DND-41 (cell line): ENCODE measurements around the gene PCDHGB2.
A peak's percentile ranks its signal among the peaks of the same experiment; 100 is the strongest.

Experiments
- ATAC-seq: fragments of 200-7000 bp; cut with Tn5 transposase; 3 replicates; pipeline ENCODE4 v1.9.1; 2021; ENCODE audit warnings: low read depth; ENCODE audit not compliant: insufficient read depth
- DNase-seq: peaks from one replicate; pipeline ENCODE4 v3.0.0-alpha.2; 2020
- H2AFZ ChIP-seq: 2 replicates; pipeline ENCODE4 v1.6.0; 2012; ENCODE audit warnings: low read depth, low read length
- H3K27ac ChIP-seq: 2 replicates; pipeline ENCODE4 v1.5.1; 2012; ENCODE audit warnings: low read length, inconsistent platforms
- H3K27me3 ChIP-seq: fragments of 200-600 bp; sonication (generic); 2 replicates; pipeline ENCODE4 v1.6.0; 2012; ENCODE audit warnings: low read length, mild to moderate bottlenecking, inconsistent platforms; ENCODE audit not compliant: insufficient read depth, poor library complexity
- H3K36me3 ChIP-seq: 2 replicates; pipeline ENCODE4 v1.5.1; 2012; ENCODE audit warnings: low read length, inconsistent platforms; ENCODE audit not compliant: insufficient read depth
- H3K4me1 ChIP-seq: 2 replicates; pipeline ENCODE4 v1.5.1; 2012; ENCODE audit warnings: mild to moderate bottlenecking, low read length; ENCODE audit not compliant: insufficient read depth
- H3K4me2 ChIP-seq: 2 replicates; pipeline ENCODE4 v1.6.0; 2012; ENCODE audit warnings: mild to moderate bottlenecking, moderate library complexity, low read length, inconsistent platforms; ENCODE audit not compliant: insufficient read depth
- H3K4me3 ChIP-seq, 2 experiments: fragments of 200-600 bp in 1 of 2; shearing (Covaris generic) in 1 of 2; 2 replicates each; pipeline ENCODE4 v1.5.1; 2012 to 2016; ENCODE audit warnings: inconsistent platforms in 2 of 2, low read length in 2 of 2, mild to moderate bottlenecking in 2 of 2, low read depth in 1 of 2, moderate library complexity in 1 of 2
- H3K79me2 ChIP-seq: 2 replicates; pipeline ENCODE4 v1.6.0; 2012; ENCODE audit warnings: low read length, inconsistent platforms; ENCODE audit not compliant: insufficient read depth
- H3K9ac ChIP-seq: 2 replicates; pipeline ENCODE4 v1.6.0; 2012; ENCODE audit warnings: low read depth, mild to moderate bottlenecking, inconsistent platforms, low read length, moderate library complexity
- H3K9me3 ChIP-seq: 2 replicates; pipeline ENCODE4 v1.5.1; 2012; ENCODE audit warnings: low read length, moderate library complexity, mild to moderate bottlenecking, inconsistent platforms; ENCODE audit not compliant: insufficient read depth, severe bottlenecking
- H4K20me1 ChIP-seq: 2 replicates; pipeline ENCODE4 v1.6.0; 2012; ENCODE audit warnings: low read length; ENCODE audit not compliant: insufficient read depth
- EZH2 ChIP-seq: IDR thresholded peaks from 3 replicates; pipeline ENCODE4 v1.6.1; 2012; ENCODE audit warnings: borderline replicate concordance, low read depth, mild to moderate bottlenecking, moderate library complexity, low read length, inconsistent platforms; ENCODE audit not compliant: severe bottlenecking
- TF ChIP-seq, protein P1 (sequence below): IDR thresholded peaks from 2 replicates; pipeline ENCODE4 v1.5.1; 2012; ENCODE audit warnings: borderline replicate concordance, low read length, moderate library complexity, mild to moderate bottlenecking; ENCODE audit not compliant: poor library complexity, severe bottlenecking; ENCODE audit errors: extremely low read depth

PCDHGB2 gene

GRCh38 chr5:141411575-141411974 is 51.8 kb downstream of the PCDHGB2 start:
- TF ChIP-seq, protein P1, sequence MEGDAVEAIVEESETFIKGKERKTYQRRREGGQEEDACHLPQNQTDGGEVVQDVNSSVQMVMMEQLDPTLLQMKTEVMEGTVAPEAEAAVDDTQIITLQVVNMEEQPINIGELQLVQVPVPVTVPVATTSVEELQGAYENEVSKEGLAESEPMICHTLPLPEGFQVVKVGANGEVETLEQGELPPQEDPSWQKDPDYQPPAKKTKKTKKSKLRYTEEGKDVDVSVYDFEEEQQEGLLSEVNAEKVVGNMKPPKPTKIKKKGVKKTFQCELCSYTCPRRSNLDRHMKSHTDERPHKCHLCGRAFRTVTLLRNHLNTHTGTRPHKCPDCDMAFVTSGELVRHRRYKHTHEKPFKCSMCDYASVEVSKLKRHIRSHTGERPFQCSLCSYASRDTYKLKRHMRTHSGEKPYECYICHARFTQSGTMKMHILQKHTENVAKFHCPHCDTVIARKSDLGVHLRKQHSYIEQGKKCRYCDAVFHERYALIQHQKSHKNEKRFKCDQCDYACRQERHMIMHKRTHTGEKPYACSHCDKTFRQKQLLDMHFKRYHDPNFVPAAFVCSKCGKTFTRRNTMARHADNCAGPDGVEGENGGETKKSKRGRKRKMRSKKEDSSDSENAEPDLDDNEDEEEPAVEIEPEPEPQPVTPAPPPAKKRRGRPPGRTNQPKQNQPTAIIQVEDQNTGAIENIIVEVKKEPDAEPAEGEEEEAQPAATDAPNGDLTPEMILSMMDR: no peak
- no peak for TF ChIP-seq EZH2
- Histone ChIP-seq H3K27ac (no peak overlapping the region), H3K4me3 (no peak overlapping the region), H2AFZ (no peak overlapping the region), H3K79me2 (no peaks in the 10 kb centered on the region), H3K4me1 (no peaks in the 10 kb centered on the region), H4K20me1 (no peaks in the 10 kb centered on the region), H3K9ac (no peak overlapping the region), H3K4me2 (no peak overlapping the region), H3K36me3 (no peaks in the 10 kb centered on the region), H3K9me3 (no peaks in the 10 kb centered on the region), H3K27me3 (no peaks in the 10 kb centered on the region)
- DNase-seq (no peak), ATAC-seq (peak; percentile 56; the same call in 2 of the 3 replicates)
